AG04449 (cell line): ENCODE measurements around the gene MTARC2.
"Not testable (repeated sequence)": the region's sequence is repeated elsewhere in the genome, so short reads cannot be mapped to it uniquely, and the experiment has no call there.

Experiments used
- CTCF ChIA-PET: fragments of 350-600 bp; formaldehyde crosslinking; extraction: SDS; loops from one replicate; lab custom pipeline; 2021; ENCODE audit warnings: antibody characterized with exemption; lab: Yijun Ruan, JAX
- POLR2A ChIA-PET: fragments of 400-600, 350-600 bp; formaldehyde crosslinking; extraction: SDS; loops from one replicate; lab custom pipeline; 2020; ENCODE audit warnings: antibody characterized with exemption, inconsistent platforms; lab: Yijun Ruan, JAX
- DNase-seq: peaks from one replicate; pipeline ENCODE4 v3.0.0-alpha.2; 2010; ENCODE audit warnings: low read depth, low spot score
- H3K4me3 ChIP-seq: 2 replicates; pipeline ENCODE4 v1.5.1; 2011; ENCODE audit warnings: low read depth, mild to moderate bottlenecking, control low read depth, low read length
- CTCF ChIP-seq: IDR thresholded peaks from one replicate; pipeline ENCODE4 v1.5.1; 2011; ENCODE audit warnings: mild to moderate bottlenecking, moderate library complexity, low read length, control low read depth, inconsistent platforms; ENCODE audit not compliant: insufficient read depth; ENCODE audit errors: missing control alignments

Gene MTARC2

GRCh38 chr1:220708936-220709801 is 39.0 kb upstream of the MTARC2 start:
- TF ChIP-seq CTCF, result no peak
- no peak for DNase-seq
- H3K4me3 ChIP-seq, result no peak overlapping the region
- CTCF ChIA-PET, result no interaction called here
- POLR2A ChIA-PET, result no interaction called here

GRCh38 chr1:220710333-220710732 is 37.8 kb upstream of the MTARC2 start:
- DNase-seq, result no peak
- ChIA-PET POLR2A (no interaction called here), CTCF (no interaction called here)
- no peak overlapping the region for H3K4me3 ChIP-seq
- TF ChIP-seq CTCF, result no peak

- no peak overlapping the region for H3K4me3 ChIP-seq
- no peak for TF ChIP-seq CTCF
- ChIA-PET CTCF (no interaction called here), POLR2A (no interaction called here)
- no peak for DNase-seq
Observed at GRCh38 chr1:220711056-220711809, 36.9 kb upstream of the MTARC2 start.

- DNase-seq, POLR2A ChIA-PET, CTCF ChIA-PET, H3K4me3 ChIP-seq: not testable (repeated sequence)
Observed at GRCh38 chr1:220715986-220716385, 32.1 kb upstream of the MTARC2 start.

GRCh38 chr1:220717800-220718640 is 30.1 kb upstream of the MTARC2 start:
- ChIA-PET POLR2A (no interaction called here), CTCF (no interaction called here)
- DNase-seq, result no peak
- no peak overlapping the region for H3K4me3 ChIP-seq
- no peak for TF ChIP-seq CTCF

GRCh38 chr1:220721266-220721665 is 26.9 kb upstream of the MTARC2 start:
- H3K4me3 ChIP-seq, CTCF ChIA-PET, DNase-seq, POLR2A ChIA-PET: not testable (repeated sequence)

- CTCF ChIA-PET, result no interaction called here
- POLR2A ChIA-PET, result no interaction called here
- no peak for DNase-seq
- TF ChIP-seq CTCF, result no peak
- H3K4me3 ChIP-seq, result no peak overlapping the region
Observed at GRCh38 chr1:220726634-220727033, 21.5 kb upstream of the MTARC2 start.
